Subcutaneous adipose tissue (tissue), 4 donors: Measurements from ENCODE around the gene PPP1R1B. TPM values are rescaled to one million over a fixed set of nuclear protein-coding genes. Genes with fewer than 3 reads are reported as not detected.

Experiments used
- total RNA-seq, 4 donors: library from RNA; depleted of rRNA; stranded (reverse); fragments of >200 nt; gene quantifications; one replicate each; pipeline ENCODE4 v1.1.0, GENCODE V29; 2016
- TF ChIP-seq, protein P1 (sequence below): fragments of 450-650 bp; IDR thresholded peaks from one replicate; pipeline ENCODE4 v1.5.1; 2016; ENCODE audit warnings: low read depth, mild to moderate bottlenecking, control low read depth, antibody characterized with exemption, moderate library complexity

PPP1R1B gene
- total RNA-seq, 4 donors from 2014 or later = 16.3 to 100 (median 41.4) TPM

- TF ChIP-seq, protein P1, sequence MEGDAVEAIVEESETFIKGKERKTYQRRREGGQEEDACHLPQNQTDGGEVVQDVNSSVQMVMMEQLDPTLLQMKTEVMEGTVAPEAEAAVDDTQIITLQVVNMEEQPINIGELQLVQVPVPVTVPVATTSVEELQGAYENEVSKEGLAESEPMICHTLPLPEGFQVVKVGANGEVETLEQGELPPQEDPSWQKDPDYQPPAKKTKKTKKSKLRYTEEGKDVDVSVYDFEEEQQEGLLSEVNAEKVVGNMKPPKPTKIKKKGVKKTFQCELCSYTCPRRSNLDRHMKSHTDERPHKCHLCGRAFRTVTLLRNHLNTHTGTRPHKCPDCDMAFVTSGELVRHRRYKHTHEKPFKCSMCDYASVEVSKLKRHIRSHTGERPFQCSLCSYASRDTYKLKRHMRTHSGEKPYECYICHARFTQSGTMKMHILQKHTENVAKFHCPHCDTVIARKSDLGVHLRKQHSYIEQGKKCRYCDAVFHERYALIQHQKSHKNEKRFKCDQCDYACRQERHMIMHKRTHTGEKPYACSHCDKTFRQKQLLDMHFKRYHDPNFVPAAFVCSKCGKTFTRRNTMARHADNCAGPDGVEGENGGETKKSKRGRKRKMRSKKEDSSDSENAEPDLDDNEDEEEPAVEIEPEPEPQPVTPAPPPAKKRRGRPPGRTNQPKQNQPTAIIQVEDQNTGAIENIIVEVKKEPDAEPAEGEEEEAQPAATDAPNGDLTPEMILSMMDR = no peak
Observed at GRCh38 chr17:39631403-39631802, 4.7 kb downstream of the PPP1R1B start.

DNA sequence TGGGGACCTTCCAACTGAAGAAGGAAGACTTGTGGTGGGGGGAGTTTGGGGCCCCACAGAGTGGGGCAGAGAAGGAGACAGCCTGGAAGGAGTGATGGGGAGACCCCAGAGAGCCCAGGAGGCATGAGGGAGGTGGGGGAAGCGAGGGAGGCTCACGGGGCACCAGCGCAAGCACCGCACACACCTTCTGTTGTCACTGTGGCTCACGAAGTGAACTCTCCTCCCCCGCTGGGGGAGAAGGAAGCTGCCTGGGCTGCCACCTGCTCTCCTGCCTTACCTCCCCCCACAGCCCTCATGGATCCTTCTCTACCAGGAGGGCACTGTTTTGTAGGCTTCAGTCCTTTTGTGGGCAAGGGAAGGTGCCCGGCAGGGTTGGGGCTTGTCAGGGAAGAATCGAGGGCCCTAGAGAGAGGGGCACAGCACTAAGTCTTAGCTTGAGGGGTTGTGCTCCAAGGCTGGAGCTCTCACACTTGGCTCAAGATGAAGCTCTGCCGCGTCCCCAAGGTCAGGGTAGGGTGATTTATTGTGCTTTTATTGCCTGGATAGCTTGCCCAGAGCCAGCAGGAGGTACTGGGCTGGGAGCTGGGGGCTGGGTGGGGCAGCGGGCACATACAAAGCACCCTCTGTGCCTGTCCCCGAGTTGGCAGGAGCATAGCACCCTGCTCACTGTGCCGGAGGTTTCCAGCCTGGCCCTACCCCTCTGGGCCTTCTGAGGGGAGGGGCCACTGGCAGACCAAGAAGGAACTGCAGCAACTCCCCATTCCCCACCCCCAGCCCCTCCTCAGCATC lies 5.6 kb downstream of the PPP1R1B start:
- TF ChIP-seq, protein P1 = no peak

GRCh38 chr17:39633570-39634183 lies 6.9 kb downstream of the PPP1R1B start:
- TF ChIP-seq, protein P1 = no peak

- TF ChIP-seq, protein P1 = no peak
Observed at GRCh38 chr17:39634384-39634871, 7.7 kb downstream of the PPP1R1B start.

GRCh38 chr17:39635614-39636176 lies 8.9 kb downstream of the PPP1R1B start:
- TF ChIP-seq, protein P1 = no peak

- TF ChIP-seq, protein P1 = no peak
Observed at GRCh38 chr17:39636587-39636926, 9.8 kb downstream of the PPP1R1B start.
